Astrocyte (in vitro differentiated cells and primary cell): Measurements from ENCODE around the gene INPPL1. TPM values are rescaled to one million over a fixed set of nuclear protein-coding genes. Genes with fewer than 3 reads are reported as not detected.

ENCODE experiments used
- DNase-seq: peaks from one replicate; pipeline ENCODE4 v3.0.0-alpha.2; 2010; ENCODE audit warnings: low read depth
- FAIRE-seq: peaks from 2 replicates; lab custom pipeline; 2011; peaks lifted over from hg19 to GRCh38; lab: Jason Lieb, UNC
- H2AFZ ChIP-seq: 2 replicates; pipeline ENCODE4 v1.6.0; 2012; ENCODE audit warnings: low read depth, low read length, inconsistent platforms
- H3K27ac ChIP-seq: 2 replicates; pipeline ENCODE4 v1.5.1; 2011; ENCODE audit warnings: low read depth, low read length, inconsistent platforms
- H3K27me3 ChIP-seq: 2 replicates; pipeline ENCODE4 v1.6.0; 2011; ENCODE audit warnings: low read length, inconsistent platforms; ENCODE audit not compliant: insufficient read depth
- H3K36me3 ChIP-seq: 2 replicates; pipeline ENCODE4 v1.5.1; 2011; ENCODE audit warnings: low read length, inconsistent platforms; ENCODE audit not compliant: insufficient read depth
- H3K4me1 ChIP-seq: 2 replicates; pipeline ENCODE4 v1.5.1; 2011; ENCODE audit warnings: low read length, inconsistent platforms; ENCODE audit not compliant: insufficient read depth
- H3K4me2 ChIP-seq: 2 replicates; pipeline ENCODE4 v1.6.0; 2012; ENCODE audit warnings: low read length, inconsistent platforms
- H3K4me3 ChIP-seq: 2 replicates; pipeline ENCODE4 v1.5.1; 2011; ENCODE audit warnings: low read depth, mild to moderate bottlenecking, low read length, inconsistent platforms; ENCODE audit not compliant: insufficient read depth
- H3K79me2 ChIP-seq: 2 replicates; pipeline ENCODE4 v1.6.0; 2012; ENCODE audit warnings: mild to moderate bottlenecking, low read length, inconsistent platforms; ENCODE audit not compliant: insufficient read depth
- H3K9ac ChIP-seq: 2 replicates; pipeline ENCODE4 v1.6.0; 2012; ENCODE audit warnings: mild to moderate bottlenecking, low read length, inconsistent platforms
- H3K9me3 ChIP-seq: 2 replicates; pipeline ENCODE4 v1.5.1; 2012; ENCODE audit warnings: low read depth, mild to moderate bottlenecking, low read length, inconsistent platforms; ENCODE audit not compliant: insufficient read depth
- H4K20me1 ChIP-seq: 2 replicates; pipeline ENCODE4 v1.6.0; 2012; ENCODE audit warnings: low read length, inconsistent platforms; ENCODE audit not compliant: insufficient read depth
- H3K27ac Mint-ChIP-seq: one replicate; pipeline ENCODE4 v1.8.0; 2021; ENCODE audit warnings: mild to moderate bottlenecking, mixed read lengths; ENCODE audit not compliant: unreplicated experiment
- H3K27me3 Mint-ChIP-seq: one replicate; pipeline ENCODE4 v1.8.0; 2021; ENCODE audit warnings: low read depth, mixed read lengths; ENCODE audit not compliant: unreplicated experiment
- H3K36me3 Mint-ChIP-seq: one replicate; pipeline ENCODE4 v1.8.0; 2021; ENCODE audit warnings: low read depth, mixed read lengths; ENCODE audit not compliant: unreplicated experiment
- H3K4me1 Mint-ChIP-seq: one replicate; pipeline ENCODE4 v1.8.0; 2021; ENCODE audit warnings: low read depth, mixed read lengths; ENCODE audit not compliant: unreplicated experiment
- H3K4me3 Mint-ChIP-seq: one replicate; pipeline ENCODE4 v1.8.0; 2021; ENCODE audit warnings: mild to moderate bottlenecking, moderate library complexity, mixed read lengths; ENCODE audit not compliant: unreplicated experiment
- H3K9me3 Mint-ChIP-seq: one replicate; pipeline ENCODE4 v1.8.0; 2021; ENCODE audit warnings: mild to moderate bottlenecking, mixed read lengths; ENCODE audit not compliant: unreplicated experiment
- EZH2 ChIP-seq: IDR thresholded peaks from 2 replicates; pipeline ENCODE4 v1.6.1; 2012; ENCODE audit warnings: mild to moderate bottlenecking, low read length, inconsistent platforms; ENCODE audit not compliant: insufficient read depth
- total RNA-seq: library from RNA; stranded (reverse); gene quantifications from 2 replicates; pipeline ENCODE4 v1.2.1, GENCODE V29; 2021
- TF ChIP-seq, protein P1 (sequence below): IDR thresholded peaks from 2 replicates; pipeline ENCODE4 v1.5.1; 2011; ENCODE audit warnings: low read depth, mild to moderate bottlenecking, inconsistent platforms, low read length, moderate library complexity; ENCODE audit not compliant: insufficient read depth

INPPL1 gene
- total RNA-seq, 1 donor from 2014 or later = 276 TPM

DNA sequence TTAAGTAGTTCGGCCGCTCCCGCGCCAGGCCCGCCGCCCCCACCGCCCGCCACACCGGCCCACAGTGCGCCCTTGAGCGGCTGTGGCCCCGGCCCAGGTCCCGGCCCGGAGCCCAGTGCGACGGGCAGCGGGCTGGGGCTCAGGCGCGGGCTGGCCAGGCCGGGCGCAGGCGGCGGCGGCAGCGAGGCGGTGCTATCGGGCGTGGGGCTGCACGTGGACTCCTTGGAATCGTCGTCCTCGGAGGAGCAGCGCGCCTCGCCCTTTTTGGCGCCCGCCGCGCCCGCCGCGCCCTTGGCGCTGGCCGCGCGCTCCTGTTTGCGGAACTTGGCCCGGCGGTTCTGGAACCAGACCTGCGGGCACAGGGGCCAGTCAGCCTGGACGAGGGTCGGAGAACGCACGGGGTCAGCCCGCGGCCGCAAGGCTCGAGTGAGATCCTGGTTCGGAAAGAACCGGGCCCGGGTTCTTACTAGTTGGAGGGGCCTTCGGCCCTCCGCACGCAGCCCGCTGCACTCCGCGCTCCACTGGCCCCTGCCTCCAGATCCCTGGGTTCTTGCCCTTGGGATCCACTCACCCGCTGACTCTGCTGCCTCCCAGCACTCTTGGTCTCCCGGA is 15.4 kb downstream of the INPPL1 start:
- Histone ChIP-seq H3K9ac (no peak overlapping the region), H3K27me3 (peaks cover 43% of the 10 kb centered on the region), H3K4me1 (peaks cover 26% of the 10 kb centered on the region), H4K20me1 (peaks cover 51% of the 10 kb centered on the region), H3K27ac (no peak overlapping the region), H3K4me3 (no peak overlapping the region), H3K79me2 (no peaks in the 10 kb centered on the region), H3K9me3 (no peaks in the 10 kb centered on the region), H3K36me3 (peaks cover 12% of the 10 kb centered on the region), H3K4me2 (peak overlapping the region; percentile 85), H2AFZ (no peak overlapping the region)
- DNase-seq (no peak), FAIRE-seq (no peak)
- Mint-ChIP-seq H3K4me3 (peak overlapping the region; percentile 84), H3K36me3 (peaks cover 10% of the 10 kb centered on the region), H3K27me3 (peaks cover 40% of the 10 kb centered on the region), H3K4me1 (peaks cover 15% of the 10 kb centered on the region), H3K27ac (peak overlapping the region; percentile 79), H3K9me3 (peaks cover 17% of the 10 kb centered on the region)
- TF ChIP-seq, protein P1, sequence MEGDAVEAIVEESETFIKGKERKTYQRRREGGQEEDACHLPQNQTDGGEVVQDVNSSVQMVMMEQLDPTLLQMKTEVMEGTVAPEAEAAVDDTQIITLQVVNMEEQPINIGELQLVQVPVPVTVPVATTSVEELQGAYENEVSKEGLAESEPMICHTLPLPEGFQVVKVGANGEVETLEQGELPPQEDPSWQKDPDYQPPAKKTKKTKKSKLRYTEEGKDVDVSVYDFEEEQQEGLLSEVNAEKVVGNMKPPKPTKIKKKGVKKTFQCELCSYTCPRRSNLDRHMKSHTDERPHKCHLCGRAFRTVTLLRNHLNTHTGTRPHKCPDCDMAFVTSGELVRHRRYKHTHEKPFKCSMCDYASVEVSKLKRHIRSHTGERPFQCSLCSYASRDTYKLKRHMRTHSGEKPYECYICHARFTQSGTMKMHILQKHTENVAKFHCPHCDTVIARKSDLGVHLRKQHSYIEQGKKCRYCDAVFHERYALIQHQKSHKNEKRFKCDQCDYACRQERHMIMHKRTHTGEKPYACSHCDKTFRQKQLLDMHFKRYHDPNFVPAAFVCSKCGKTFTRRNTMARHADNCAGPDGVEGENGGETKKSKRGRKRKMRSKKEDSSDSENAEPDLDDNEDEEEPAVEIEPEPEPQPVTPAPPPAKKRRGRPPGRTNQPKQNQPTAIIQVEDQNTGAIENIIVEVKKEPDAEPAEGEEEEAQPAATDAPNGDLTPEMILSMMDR = no peak
- TF ChIP-seq EZH2 = peak; percentile 74

- H3K36me3 ChIP-seq = peaks cover 5% of the 10 kb centered on the region
- H3K9me3 ChIP-seq = no peaks in the 10 kb centered on the region
- Mint-ChIP-seq H3K4me3 (peak overlapping the region; percentile 84), H3K4me1 (peaks cover 15% of the 10 kb centered on the region), H3K27me3 (peaks cover 40% of the 10 kb centered on the region), H3K9me3 (peaks cover 17% of the 10 kb centered on the region), H3K27ac (peak overlapping the region; percentile 79), H3K36me3 (peaks cover 10% of the 10 kb centered on the region)
- H3K9ac ChIP-seq = no peak overlapping the region
- FAIRE-seq (no peak), DNase-seq (no peak)
- no peaks in the 10 kb centered on the region for H3K79me2 ChIP-seq
- H3K27me3 ChIP-seq = peaks cover 51% of the 10 kb centered on the region
- H3K27ac ChIP-seq = no peak overlapping the region
- H4K20me1 ChIP-seq = peaks cover 44% of the 10 kb centered on the region
- no peak overlapping the region for H2AFZ ChIP-seq
- H3K4me3 ChIP-seq = no peak overlapping the region
- TF ChIP-seq, protein P1 = no peak
- no peak for TF ChIP-seq EZH2
- peak overlapping the region; percentile 85 for H3K4me2 ChIP-seq
- peaks cover 26% of the 10 kb centered on the region for H3K4me1 ChIP-seq
Measured at GRCh38 chr11:72240461-72241290, 16.1 kb downstream of the INPPL1 start.
